GM19238 (cell line): Measurements from ENCODE around the gene GPR4.
"Not testable (repeated sequence)": the region's sequence is repeated elsewhere in the genome, so short reads cannot be mapped to it uniquely, and the experiment has no call there.

Experiments
- DNase-seq: peaks from one replicate; pipeline ENCODE4 v3.0.0; 2011; ENCODE audit warnings: low spot score; ENCODE audit not compliant: insufficient read length

GPR4 gene

GRCh38 chr19:45623984-45624383, 22.0 kb upstream of the GPR4 start:
- no peak for DNase-seq

GRCh38 chr19:45621976-45622503, 20.0 kb upstream of the GPR4 start:
- no peak for DNase-seq

- no peak for DNase-seq
These were observed 19.4 kb upstream of the GPR4 start for GRCh38 chr19:45621389-45621788.

- DNase-seq, result no peak
These were observed 14.6 kb upstream of the GPR4 start for GRCh38 chr19:45616704-45617017.

- peak; percentile 55 for DNase-seq
These were observed 14.0 kb upstream of the GPR4 start for GRCh38 chr19:45615795-45616703.

- DNase-seq, result not testable (repeated sequence)
These were observed 13.0 kb upstream of the GPR4 start for GRCh38 chr19:45615056-45615455.

- peak; percentile 61 for DNase-seq
These were observed 12.1 kb upstream of the GPR4 start for GRCh38 chr19:45613926-45614725.

GRCh38 chr19:45608948-45609347, 6.9 kb upstream of the GPR4 start:
- no peak for DNase-seq

GRCh38 chr19:45607071-45608029, 5.3 kb upstream of the GPR4 start:
- no peak for DNase-seq

GRCh38 chr19:45601115-45601514, 897 bp downstream of the GPR4 start:
- DNase-seq, result no peak

- DNase-seq, result no peak
These were observed 1.6 kb downstream of the GPR4 start for GRCh38 chr19:45600340-45600885.

GRCh38 chr19:45599286-45599685, 2.7 kb downstream of the GPR4 start:
- no peak for DNase-seq

- no peak for DNase-seq
These were observed 3.6 kb downstream of the GPR4 start for GRCh38 chr19:45598267-45599001.

- DNase-seq, result no peak
These were observed 4.4 kb downstream of the GPR4 start for GRCh38 chr19:45597425-45598111.

GRCh38 chr19:45595814-45596213, 6.2 kb downstream of the GPR4 start:
- DNase-seq, result no peak

GRCh38 chr19:45593520-45593919, 8.5 kb downstream of the GPR4 start:
- no peak for DNase-seq

- DNase-seq, result no peak
These were observed 9.6 kb downstream of the GPR4 start for GRCh38 chr19:45592366-45592765.

GRCh38 chr19:45591638-45592005, 10.4 kb downstream of the GPR4 start:
- DNase-seq, result no peak

GRCh38 chr19:45591004-45591637, 10.9 kb downstream of the GPR4 start:
- DNase-seq, result no peak
